Activated CD4-positive, alpha-beta T cell treated with anti-CD3 and anti-CD28 coated beads for 4 hours (primary cell): Measurements from ENCODE around the gene TMEM88.

Source experiments
- DNase-seq, 2 donors: peaks; one replicate each; pipeline ENCODE4 v3.0.0-alpha.2; 2020

The TMEM88 gene

GRCh38 chr17:7845359-7846062, 9.4 kb upstream of the TMEM88 start:
- DNase-seq: peak; percentile 28 to 36

GRCh38 chr17:7846063-7846735, 8.7 kb upstream of the TMEM88 start:
- peak; percentile 18 to 33 for DNase-seq

- DNase-seq: peak; percentile 33 to 37
Observed at GRCh38 chr17:7846765-7847661, 7.9 kb upstream of the TMEM88 start.

GRCh38 chr17:7848131-7848579, 6.7 kb upstream of the TMEM88 start:
- DNase-seq: no peak

GRCh38 chr17:7848739-7849129, 6.1 kb upstream of the TMEM88 start:
- DNase-seq: no peak

GRCh38 chr17:7849130-7849750, 5.6 kb upstream of the TMEM88 start:
- DNase-seq: peak in 1 of 2 donors; percentile 33

- no peak for DNase-seq
Observed at GRCh38 chr17:7849751-7850504, 4.9 kb upstream of the TMEM88 start.

GRCh38 chr17:7850701-7851437, 4.0 kb upstream of the TMEM88 start:
- DNase-seq: peak in 1 of 2 donors; percentile 28

- DNase-seq: peak; percentile 92 to 94
Observed at GRCh38 chr17:7851438-7852261, 3.2 kb upstream of the TMEM88 start.

GRCh38 chr17:7852262-7852670, 2.6 kb upstream of the TMEM88 start:
- DNase-seq: peak; percentile 19 to 30

GRCh38 chr17:7852919-7853690, 1.8 kb upstream of the TMEM88 start:
- DNase-seq: peak; percentile 22 to 34

- DNase-seq: peak; percentile 32 to 44
Observed at GRCh38 chr17:7853691-7854038, 1.2 kb upstream of the TMEM88 start.

GRCh38 chr17:7854078-7854777, 638 bp upstream of the TMEM88 start:
- DNase-seq: peak in 1 of 2 donors; percentile 24

GRCh38 chr17:7855660-7856010, 769 bp downstream of the TMEM88 start:
- DNase-seq: peak; percentile 41 to 50

GRCh38 chr17:7856011-7856810, 1.3 kb downstream of the TMEM88 start:
- peak; percentile 50 to 58 for DNase-seq

GRCh38 chr17:7856811-7857712, 2.2 kb downstream of the TMEM88 start, which contains the start of gene NAA38:
TSS of gene NAA38 (minus strand) at chr17:7857559. CDS start at chr17:7857463, 96 bp downstream.
- peak; percentile 93 to 94 for DNase-seq
